Glutamatergic neuron (in vitro differentiated cells): Measurements from ENCODE around the gene BCS1L. TPM values are rescaled to one million over a fixed set of nuclear protein-coding genes. Genes with fewer than 3 reads are reported as not detected.

Source experiments
- DNase-seq: peaks from one replicate; pipeline ENCODE4 v3.0.0; 2022
- H3K27ac Mint-ChIP-seq: one replicate; pipeline ENCODE4 v1.8.0; 2020; ENCODE audit warnings: mild to moderate bottlenecking, mixed read lengths, inconsistent platforms; ENCODE audit not compliant: unreplicated experiment
- H3K27me3 Mint-ChIP-seq: one replicate; pipeline ENCODE4 v1.8.0; 2020; ENCODE audit warnings: mild to moderate bottlenecking, moderate library complexity, mixed read lengths, inconsistent platforms; ENCODE audit not compliant: unreplicated experiment
- H3K36me3 Mint-ChIP-seq: one replicate; pipeline ENCODE4 v1.8.0; 2020; ENCODE audit warnings: mild to moderate bottlenecking, mixed read lengths, inconsistent platforms; ENCODE audit not compliant: unreplicated experiment
- H3K4me1 Mint-ChIP-seq: one replicate; pipeline ENCODE4 v1.8.0; 2020; ENCODE audit warnings: mild to moderate bottlenecking, low read depth, mixed read lengths, inconsistent platforms; ENCODE audit not compliant: unreplicated experiment
- H3K4me3 Mint-ChIP-seq: one replicate; pipeline ENCODE4 v1.8.0; 2020; ENCODE audit warnings: mild to moderate bottlenecking, mixed read lengths, inconsistent platforms; ENCODE audit not compliant: unreplicated experiment
- H3K9me3 Mint-ChIP-seq: one replicate; pipeline ENCODE4 v1.8.0; 2020; ENCODE audit warnings: mild to moderate bottlenecking, moderate library complexity, mixed read lengths, inconsistent platforms; ENCODE audit not compliant: unreplicated experiment
- total RNA-seq: library from RNA; stranded (reverse); fragmentation: NEBNext Ultra II Directional; extraction: Animal tissue kit (Norgen Biotek cat#: 25700); gene quantifications from one replicate; pipeline ENCODE4 v1.2.1, GENCODE V29; 2021; ENCODE audit not compliant: unreplicated experiment
- TF ChIP-seq, protein P1 (sequence below): fragments of 200-600 bp; sonication (generic); IDR thresholded peaks from one replicate; pipeline ENCODE4 v1.5.0; 2021; ENCODE audit not compliant: partially characterized antibody, unreplicated experiment

Gene BCS1L
- total RNA-seq, 1 donor from 2014 or later = 59.8 TPM

DNA sequence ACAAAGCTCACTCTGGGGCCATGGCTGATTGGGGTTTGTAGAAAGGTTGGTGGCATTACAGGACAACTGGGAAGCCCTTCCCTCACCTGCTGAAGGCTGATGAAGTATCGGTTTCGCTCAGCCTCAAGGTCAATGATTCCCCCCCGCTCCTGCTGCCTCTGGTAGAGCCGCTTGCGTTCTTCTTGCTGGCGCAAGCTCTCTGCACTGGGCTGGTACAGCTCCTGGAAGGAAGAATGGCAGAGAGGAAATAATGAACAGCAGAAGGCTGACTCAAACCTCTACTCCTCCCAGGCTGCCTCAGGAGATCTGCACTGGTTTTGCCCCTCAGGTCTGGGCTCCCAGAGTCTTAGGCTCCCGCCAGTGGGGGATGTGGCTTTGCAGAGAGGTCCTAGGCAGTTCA lies 5.2 kb downstream of the BCS1L start:
- no peak for DNase-seq
- Mint-ChIP-seq H3K27me3 (peaks cover 8% of the 10 kb centered on the region), H3K27ac (no peak overlapping the region), H3K4me1 (peaks cover 6% of the 10 kb centered on the region), H3K4me3 (no peak overlapping the region), H3K36me3 (peaks cover 3% of the 10 kb centered on the region), H3K9me3 (peaks cover 9% of the 10 kb centered on the region)
- TF ChIP-seq, protein P1, sequence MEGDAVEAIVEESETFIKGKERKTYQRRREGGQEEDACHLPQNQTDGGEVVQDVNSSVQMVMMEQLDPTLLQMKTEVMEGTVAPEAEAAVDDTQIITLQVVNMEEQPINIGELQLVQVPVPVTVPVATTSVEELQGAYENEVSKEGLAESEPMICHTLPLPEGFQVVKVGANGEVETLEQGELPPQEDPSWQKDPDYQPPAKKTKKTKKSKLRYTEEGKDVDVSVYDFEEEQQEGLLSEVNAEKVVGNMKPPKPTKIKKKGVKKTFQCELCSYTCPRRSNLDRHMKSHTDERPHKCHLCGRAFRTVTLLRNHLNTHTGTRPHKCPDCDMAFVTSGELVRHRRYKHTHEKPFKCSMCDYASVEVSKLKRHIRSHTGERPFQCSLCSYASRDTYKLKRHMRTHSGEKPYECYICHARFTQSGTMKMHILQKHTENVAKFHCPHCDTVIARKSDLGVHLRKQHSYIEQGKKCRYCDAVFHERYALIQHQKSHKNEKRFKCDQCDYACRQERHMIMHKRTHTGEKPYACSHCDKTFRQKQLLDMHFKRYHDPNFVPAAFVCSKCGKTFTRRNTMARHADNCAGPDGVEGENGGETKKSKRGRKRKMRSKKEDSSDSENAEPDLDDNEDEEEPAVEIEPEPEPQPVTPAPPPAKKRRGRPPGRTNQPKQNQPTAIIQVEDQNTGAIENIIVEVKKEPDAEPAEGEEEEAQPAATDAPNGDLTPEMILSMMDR = no peak

GRCh38 chr2:218671097-218671653 lies 11.7 kb downstream of the BCS1L start:
- Mint-ChIP-seq H3K36me3 (no peaks in the 10 kb centered on the region), H3K27ac (peak overlapping the region; percentile 94), H3K27me3 (peaks cover 3% of the 10 kb centered on the region), H3K9me3 (peaks cover 8% of the 10 kb centered on the region), H3K4me3 (peak overlapping the region; percentile 98), H3K4me1 (peaks cover 3% of the 10 kb centered on the region)
- DNase-seq = no peak
- TF ChIP-seq, protein P1 = no peak

GRCh38 chr2:218671654-218672566 lies 12.4 kb downstream of the BCS1L start, which contains the start of the genes RNF25 and STK36:
RNF25 (minus strand) TSS chr2:218672002; CDS start chr2:218671970, 32 bp downstream.
STK36 (plus strand) TSS chr2:218672086; CDS start chr2:218672830, 744 bp downstream.
- H3K4me3 Mint-ChIP-seq = peak within 1 kb of the TSS; percentile 98
- H3K4me1 Mint-ChIP-seq = peaks cover 3% of the 10 kb centered on the region
- H3K27me3 Mint-ChIP-seq = peaks cover 3% of the 10 kb centered on the region
- TF ChIP-seq, protein P1 = no peak
- H3K9me3 Mint-ChIP-seq = peaks cover 8% of the 10 kb centered on the region
- peak within 1 kb of the TSS; percentile 94 for H3K27ac Mint-ChIP-seq
- no peaks in the 10 kb centered on the region for H3K36me3 Mint-ChIP-seq
- DNase-seq = peak; percentile 90

DNA sequence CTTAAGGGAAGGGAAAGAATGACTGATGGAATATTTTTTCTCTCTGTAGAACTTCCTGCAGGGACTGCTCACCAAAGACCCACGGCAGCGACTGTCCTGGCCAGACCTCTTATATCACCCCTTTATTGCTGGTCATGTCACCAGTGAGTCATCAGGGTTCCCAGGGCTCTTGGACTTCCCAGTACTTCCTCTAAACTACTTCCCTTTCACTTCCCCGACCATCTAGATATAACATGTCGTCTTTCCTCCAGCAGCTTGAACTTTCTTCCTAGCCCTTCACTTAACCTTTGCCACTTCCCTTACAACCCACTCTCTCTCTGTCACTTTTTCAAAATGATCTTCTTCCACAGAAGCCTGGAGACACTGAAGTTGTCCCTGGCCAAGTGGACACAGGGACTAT lies 19.6 kb downstream of the BCS1L start:
- H3K4me3 Mint-ChIP-seq = no peak overlapping the region
- TF ChIP-seq, protein P1 = no peak
- H3K27me3 Mint-ChIP-seq = no peaks in the 10 kb centered on the region
- no peaks in the 10 kb centered on the region for H3K36me3 Mint-ChIP-seq
- DNase-seq = no peak
- H3K9me3 Mint-ChIP-seq = no peaks in the 10 kb centered on the region
- no peak overlapping the region for H3K27ac Mint-ChIP-seq
- no peaks in the 10 kb centered on the region for H3K4me1 Mint-ChIP-seq

DNA sequence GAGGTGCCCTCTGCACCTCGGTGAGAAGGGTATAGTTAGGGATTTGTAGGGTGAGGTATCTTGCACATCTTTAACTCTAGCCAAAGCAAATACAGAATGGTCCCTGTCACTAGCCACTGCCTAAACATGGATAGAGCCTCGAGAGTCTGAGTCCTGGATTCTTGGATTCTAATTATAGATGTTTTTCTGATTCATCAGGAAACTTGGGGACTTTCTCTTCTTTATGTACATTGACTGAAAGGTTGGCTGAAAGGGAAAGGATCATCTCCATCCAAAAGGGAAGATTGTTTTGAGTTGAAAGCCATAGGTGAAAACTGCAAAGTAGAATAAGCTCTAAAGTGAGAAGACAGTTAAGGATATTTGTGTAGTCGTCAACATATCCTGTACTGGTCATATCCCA lies 20.6 kb downstream of the BCS1L start:
- Mint-ChIP-seq H3K9me3 (no peaks in the 10 kb centered on the region), H3K4me1 (no peaks in the 10 kb centered on the region), H3K4me3 (no peak overlapping the region)

More for the DNA sequence above, 20.6 kb downstream of the BCS1L start:
- TF ChIP-seq, protein P1 = no peak
- no peak overlapping the region for H3K27ac Mint-ChIP-seq
- H3K27me3 Mint-ChIP-seq = no peaks in the 10 kb centered on the region
- no peak for DNase-seq
- no peaks in the 10 kb centered on the region for H3K36me3 Mint-ChIP-seq
